TTC549 (cell line): ENCODE data around the gene TCEANC2.

Experiments used
- FAIRE-seq: peaks from 2 replicates; lab custom pipeline; 2012; peaks lifted over from hg19 to GRCh38; lab: Jason Lieb, UNC

TCEANC2 gene

GRCh38 chr1:54136963-54137533 lies 83.6 kb downstream of the TCEANC2 start:
- no peak for FAIRE-seq

- no peak for FAIRE-seq
These were observed 84.2 kb downstream of the TCEANC2 start for GRCh38 chr1:54137534-54138061.

GRCh38 chr1:54138994-54139393 lies 85.6 kb downstream of the TCEANC2 start:
- FAIRE-seq, result no peak

GRCh38 chr1:54139711-54140110 lies 86.3 kb downstream of the TCEANC2 start:
- no peak for FAIRE-seq

- no peak for FAIRE-seq
These were observed 88.9 kb downstream of the TCEANC2 start for GRCh38 chr1:54142146-54142900.

GRCh38 chr1:54144366-54144765 lies 91.0 kb downstream of the TCEANC2 start:
- FAIRE-seq, result no peak

GRCh38 chr1:54149734-54150133 lies 96.3 kb downstream of the TCEANC2 start:
- no peak for FAIRE-seq

GRCh38 chr1:54151013-54151412 lies 97.6 kb downstream of the TCEANC2 start:
- no peak for FAIRE-seq

GRCh38 chr1:54152696-54153095 lies 99.3 kb downstream of the TCEANC2 start, which contains the start of gene CDCP2:
Gene CDCP2, minus strand, starts transcription at chr1:54153000. Its CDS starts 78 bp downstream, at chr1:54152922.
- FAIRE-seq, result no peak

- FAIRE-seq, result no peak
These were observed 100.4 kb downstream of the TCEANC2 start for GRCh38 chr1:54153535-54154439.
